Thyroid gland (tissue), 4 donors: ENCODE measurements around the gene CIB2. TPM values are rescaled to one million over a fixed set of nuclear protein-coding genes. Genes with fewer than 3 reads are reported as not detected.

Source experiments
- DNase-seq, 2 donors: peaks; one replicate each; pipeline ENCODE4 v3.0.0-alpha.2; 2019
- H3K27ac ChIP-seq, 3 donors: fragments of 200-600 bp; sonication (generic); 1 replicate in 2 of 3; 2 replicates in 1 of 3; pipeline ENCODE4 v1.5.1; 2016 to 2019; ENCODE audit warnings: mild to moderate bottlenecking in 1 of 3, moderate library complexity in 1 of 3
- H3K27me3 ChIP-seq: fragments of 200-600 bp; sonication (generic); one replicate; pipeline ENCODE4 v1.5.1; 2019
- H3K36me3 ChIP-seq, 2 donors: fragments of 200-600 bp; sonication (generic); one replicate each; pipeline ENCODE4 v1.5.1; 2016 to 2019
- H3K4me1 ChIP-seq, 2 donors: fragments of 200-600 bp; sonication (generic); one replicate each; pipeline ENCODE4 v1.5.1; 2017 to 2019
- H3K4me3 ChIP-seq, 3 donors: fragments of 200-600 bp; sonication (generic); replicated peaks in 1 of 3; 1 replicate in 2 of 3; 2 replicates in 1 of 3; pipeline ENCODE4 v1.5.1; 2016; ENCODE audit warnings: mild to moderate bottlenecking in 1 of 3
- H3K9me3 ChIP-seq: fragments of 200-600 bp; sonication (generic); one replicate; pipeline ENCODE4 v1.5.1; 2017
- POLR2A ChIP-seq, 2 donors: fragments of 450-650 bp; IDR thresholded peaks; one replicate each; pipeline ENCODE4 v1.6.1; 2017; ENCODE audit warnings: antibody characterized with exemption in 2 of 2, mild to moderate bottlenecking in 2 of 2, moderate library complexity in 1 of 2
- WGBS, 2 donors: methylation state at CpG; one replicate each; pipeline ENCODE4 v1.1.5; 2017; 5-methylcytosine and 5-hydroxymethylcytosine counted together
- intact Hi-C: fragments of 100-400 bp; cut with DNase I; formaldehyde crosslinking; loops from one replicate; pipeline ENCODE4 v1.15.1; 2023
- total RNA-seq, 4 donors: library from RNA; depleted of rRNA; stranded (reverse); fragments of >200 nt; gene quantifications; one replicate each; pipeline ENCODE4 v1.2.3, GENCODE V29; 2016
- TF ChIP-seq, protein P1 (sequence below), 6 experiments: fragments of 200-600 bp in 3 of 6; fragments of 450-650 bp in 3 of 6; sonication (generic) in 3 of 6; IDR thresholded peaks; one replicate each; pipeline ENCODE4 v1.5.1; 2016 to 2019; ENCODE audit warnings: antibody characterized with exemption in 6 of 6, mild to moderate bottlenecking in 2 of 6, inconsistent platforms in 1 of 6, moderate library complexity in 1 of 6

The CIB2 gene
- total RNA-seq, 4 donors from 2014 or later = 4.1 to 7.5 (median 4.9) TPM

DNA sequence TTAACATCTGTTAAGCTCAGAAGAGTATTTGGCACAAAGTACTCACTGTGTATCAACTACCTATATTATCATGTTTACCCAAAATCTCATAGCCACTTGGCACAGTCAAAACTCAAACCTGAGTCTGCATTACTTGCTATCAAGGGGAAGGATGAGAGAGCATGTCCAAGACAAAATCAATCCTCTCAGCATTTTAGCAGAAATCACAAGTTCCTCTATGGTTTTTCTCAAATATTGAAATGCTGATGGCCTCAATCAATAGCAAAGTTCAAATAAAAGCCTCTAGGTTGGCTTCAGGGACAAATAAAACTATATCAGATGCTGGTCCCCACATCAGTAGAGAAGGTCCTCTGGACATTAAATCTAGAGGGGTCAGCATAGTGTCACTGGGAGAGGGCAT, 68.0 kb downstream of the CIB2 start:
- Histone ChIP-seq H3K36me3 (no peaks in the 10 kb centered on the region), H3K4me1 (peaks cover 83 to 95% of the 10 kb centered on the region in 2 donors), H3K9me3 (no peaks in the 10 kb centered on the region), H3K27me3 (no peaks in the 10 kb centered on the region), H3K4me3 (no peak overlapping the region), H3K27ac (peak overlapping the region; percentile 76 to 87 (median 78))
- DNase-seq = no peak
- intact Hi-C loops = loop anchor here (10.0 kb wide), 1 partner anchor 82 kb away; the partner anchor contains the start of gene IDH3A
- no peak for TF ChIP-seq POLR2A (IDR thresholded peaks at IDR 0.05)
- TF ChIP-seq, protein P1, sequence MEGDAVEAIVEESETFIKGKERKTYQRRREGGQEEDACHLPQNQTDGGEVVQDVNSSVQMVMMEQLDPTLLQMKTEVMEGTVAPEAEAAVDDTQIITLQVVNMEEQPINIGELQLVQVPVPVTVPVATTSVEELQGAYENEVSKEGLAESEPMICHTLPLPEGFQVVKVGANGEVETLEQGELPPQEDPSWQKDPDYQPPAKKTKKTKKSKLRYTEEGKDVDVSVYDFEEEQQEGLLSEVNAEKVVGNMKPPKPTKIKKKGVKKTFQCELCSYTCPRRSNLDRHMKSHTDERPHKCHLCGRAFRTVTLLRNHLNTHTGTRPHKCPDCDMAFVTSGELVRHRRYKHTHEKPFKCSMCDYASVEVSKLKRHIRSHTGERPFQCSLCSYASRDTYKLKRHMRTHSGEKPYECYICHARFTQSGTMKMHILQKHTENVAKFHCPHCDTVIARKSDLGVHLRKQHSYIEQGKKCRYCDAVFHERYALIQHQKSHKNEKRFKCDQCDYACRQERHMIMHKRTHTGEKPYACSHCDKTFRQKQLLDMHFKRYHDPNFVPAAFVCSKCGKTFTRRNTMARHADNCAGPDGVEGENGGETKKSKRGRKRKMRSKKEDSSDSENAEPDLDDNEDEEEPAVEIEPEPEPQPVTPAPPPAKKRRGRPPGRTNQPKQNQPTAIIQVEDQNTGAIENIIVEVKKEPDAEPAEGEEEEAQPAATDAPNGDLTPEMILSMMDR (IDR thresholded peaks at IDR 0.05) = no peak

DNA sequence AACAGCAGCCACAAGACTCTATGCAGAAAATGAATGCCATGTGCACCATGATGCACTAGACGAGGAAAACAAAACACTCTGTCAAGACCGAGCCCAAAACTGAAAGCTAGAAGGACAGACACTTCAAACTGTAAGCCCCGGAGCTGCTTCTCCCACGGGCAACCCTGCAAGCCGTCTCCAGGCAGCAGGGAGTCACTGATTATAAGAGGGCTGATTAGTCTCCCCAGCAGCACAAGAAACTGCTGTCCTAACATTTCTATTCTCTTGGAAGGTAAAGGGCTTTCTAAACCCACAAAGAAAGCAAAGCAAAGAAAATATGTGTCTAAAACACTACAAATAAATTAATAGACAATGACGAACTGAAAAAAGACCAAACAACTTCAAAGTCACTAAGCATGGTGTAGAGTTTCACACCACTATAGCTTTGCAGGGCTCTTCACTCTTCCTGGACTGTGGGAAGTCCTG, 69.2 kb downstream of the CIB2 start:
- H3K4me1 ChIP-seq = peaks cover 75 to 95% of the 10 kb centered on the region in 2 donors
- intact Hi-C loops = loop anchor here (10.0 kb wide), 1 partner anchor 83 kb away; the partner anchor contains the start of gene IDH3A
- H3K27me3 ChIP-seq = no peaks in the 10 kb centered on the region
- TF ChIP-seq POLR2A (IDR thresholded peaks at IDR 0.05) = no peak
- TF ChIP-seq, protein P1 (IDR thresholded peaks at IDR 0.05) = no peak
- peak; percentile 62 to 73 for DNase-seq
- no peaks in the 10 kb centered on the region for H3K36me3 ChIP-seq
- H3K9me3 ChIP-seq = no peaks in the 10 kb centered on the region
- H3K27ac ChIP-seq = peak overlapping the region; percentile 50 to 76 (median 71)
- H3K4me3 ChIP-seq = no peak overlapping the region
- WGBS, 2 donors = 1 to 3% methylated on average over 6 of the region's 6 CpGs

- intact Hi-C loops = loop anchor here (10.0 kb wide), 1 partner anchor 85 kb away; the partner anchor contains the start of gene IDH3A
- Histone ChIP-seq H3K4me3 (no peak overlapping the region), H3K27me3 (no peaks in the 10 kb centered on the region), H3K27ac (peak overlapping the region; percentile 18 to 74 (median 71)), H3K36me3 (no peaks in the 10 kb centered on the region), H3K4me1 (peaks cover 74 to 95% of the 10 kb centered on the region in 2 donors), H3K9me3 (no peaks in the 10 kb centered on the region)
- TF ChIP-seq, protein P1 (IDR thresholded peaks at IDR 0.05) = no peak
- TF ChIP-seq POLR2A (IDR thresholded peaks at IDR 0.05) = no peak
- WGBS, 2 donors = 87 to 94% methylated on average over 5 of the region's 5 CpGs
- no peak for DNase-seq
Measured at GRCh38 chr15:78060232-78060631, 71.0 kb downstream of the CIB2 start.

DNA sequence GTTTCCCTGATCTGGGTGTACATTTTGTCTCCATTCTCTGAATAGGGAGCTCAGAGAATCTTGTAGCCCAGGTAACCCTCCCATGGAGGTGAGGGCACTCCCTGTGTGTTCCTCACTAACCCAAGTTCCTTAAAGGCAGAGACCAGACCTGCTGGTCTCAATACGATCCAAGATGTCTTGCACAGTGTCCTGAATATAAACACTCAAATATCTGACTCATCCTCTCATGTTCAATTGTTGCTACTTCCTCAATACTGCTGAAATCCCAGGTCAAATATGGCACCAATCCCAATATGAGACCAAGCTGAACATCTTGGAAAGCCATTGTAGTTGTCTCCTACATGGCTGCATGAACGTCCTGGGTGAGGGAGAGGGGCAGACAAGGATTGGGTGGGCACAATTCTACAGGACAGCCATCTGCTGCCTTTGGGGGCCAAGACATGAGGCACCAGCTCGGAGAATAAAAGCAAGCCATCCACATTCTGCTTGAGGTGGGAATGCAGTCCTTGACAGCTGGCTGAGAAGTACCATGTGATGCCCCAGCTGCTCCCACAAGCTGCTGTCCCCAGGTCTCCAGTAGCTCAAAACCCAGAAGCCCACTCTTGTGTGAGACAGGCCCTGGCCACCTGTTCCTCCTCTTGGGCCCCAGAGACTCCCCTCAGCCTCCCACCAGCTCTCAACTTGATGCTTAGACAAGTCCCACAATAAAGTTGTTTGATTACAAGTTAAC, 72.0 kb downstream of the CIB2 start:
- no peaks in the 10 kb centered on the region for H3K36me3 ChIP-seq
- no peak for DNase-seq
- H3K9me3 ChIP-seq = no peaks in the 10 kb centered on the region
- intact Hi-C loops = no loop called here
- H3K4me3 ChIP-seq = no peak overlapping the region
- H3K4me1 ChIP-seq = peaks cover 65 to 90% of the 10 kb centered on the region in 2 donors
- WGBS, 2 donors = 73 to 74% methylated on average over 2 to 3 of the region's 3 CpGs
- peak overlapping the region; percentile 32 to 74 (median 71) for H3K27ac ChIP-seq
- TF ChIP-seq, protein P1 (IDR thresholded peaks at IDR 0.05) = no peak
- TF ChIP-seq POLR2A (IDR thresholded peaks at IDR 0.05) = no peak
- H3K27me3 ChIP-seq = no peaks in the 10 kb centered on the region

DNA sequence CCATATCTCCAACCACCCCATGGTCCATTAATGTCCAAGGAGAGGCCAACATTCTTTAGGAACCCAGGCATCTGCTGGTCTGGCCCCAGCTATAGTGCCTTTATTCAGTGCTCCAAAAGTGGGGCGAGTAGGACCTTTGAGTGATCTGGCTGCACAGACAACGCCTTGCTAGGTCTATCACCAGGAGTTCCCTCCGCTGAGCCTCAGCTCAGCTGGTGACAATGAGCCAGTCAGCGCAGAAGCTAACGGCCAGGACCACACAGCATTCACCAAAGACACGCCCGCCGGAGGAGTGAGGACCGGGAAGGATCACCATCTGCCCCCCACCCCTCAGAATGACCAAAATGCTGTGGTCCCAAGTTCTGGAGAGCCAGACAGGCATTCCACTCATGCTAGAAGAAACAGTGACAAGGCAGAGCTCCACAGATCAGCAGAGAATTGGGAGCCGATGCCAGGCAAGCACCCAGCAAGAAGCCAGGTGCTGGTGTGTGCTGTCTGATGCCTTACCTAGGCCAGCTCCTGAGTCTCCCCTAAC, 72.8 kb downstream of the CIB2 start:
- Histone ChIP-seq H3K36me3 (no peaks in the 10 kb centered on the region), H3K9me3 (no peaks in the 10 kb centered on the region), H3K27ac (peak overlapping the region; percentile 32 to 74 (median 71)), H3K4me1 (peaks cover 61 to 87% of the 10 kb centered on the region in 2 donors), H3K27me3 (no peaks in the 10 kb centered on the region), H3K4me3 (no peak overlapping the region)
- 91 to 98% methylated on average over 4 to 7 of the region's 10 CpGs for WGBS, 2 donors
- intact Hi-C loops = no loop called here
- peak; percentile 9 to 32 for DNase-seq
- TF ChIP-seq, protein P1 (IDR thresholded peaks at IDR 0.05) = no peak
- no peak for TF ChIP-seq POLR2A (IDR thresholded peaks at IDR 0.05)
